GM12873 (cell line): ENCODE results near the gene TSEN54.

Source experiments
- CTCF ChIP-seq: IDR thresholded peaks from 2 replicates; pipeline ENCODE4 v1.5.1; 2012; ENCODE audit warnings: low read depth, mild to moderate bottlenecking, moderate library complexity, low read length, control low read depth; ENCODE audit not compliant: insufficient read depth; ENCODE audit errors: missing control alignments

The TSEN54 gene

DNA sequence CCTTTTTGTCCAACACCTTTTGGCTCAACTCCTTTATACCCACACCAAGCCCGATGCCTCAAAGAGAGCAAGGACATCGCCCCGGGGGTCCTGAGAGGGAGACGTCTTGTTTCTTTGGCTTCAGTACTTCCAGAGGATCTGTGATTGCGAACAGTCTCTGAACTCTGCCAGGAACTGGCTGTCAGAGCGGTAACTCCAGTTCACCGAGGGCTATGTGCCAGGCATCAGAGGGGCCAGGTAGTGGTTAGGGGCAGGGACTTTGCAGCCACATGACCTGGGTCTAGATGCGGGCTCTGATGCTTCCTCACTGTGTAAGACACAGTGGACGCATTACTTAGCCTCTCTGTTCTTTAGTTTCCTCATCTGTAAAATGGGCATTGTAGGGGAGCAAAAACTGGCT, 30.8 kb downstream of the TSEN54 start:
- TF ChIP-seq CTCF = no peak

GRCh38 chr17:75548813-75549212, 32.5 kb downstream of the TSEN54 start:
- no peak for TF ChIP-seq CTCF

- no peak for TF ChIP-seq CTCF
These were observed 33.2 kb downstream of the TSEN54 start for GRCh38 chr17:75549246-75550138.

GRCh38 chr17:75550139-75550465, 33.8 kb downstream of the TSEN54 start:
- no peak for TF ChIP-seq CTCF

DNA sequence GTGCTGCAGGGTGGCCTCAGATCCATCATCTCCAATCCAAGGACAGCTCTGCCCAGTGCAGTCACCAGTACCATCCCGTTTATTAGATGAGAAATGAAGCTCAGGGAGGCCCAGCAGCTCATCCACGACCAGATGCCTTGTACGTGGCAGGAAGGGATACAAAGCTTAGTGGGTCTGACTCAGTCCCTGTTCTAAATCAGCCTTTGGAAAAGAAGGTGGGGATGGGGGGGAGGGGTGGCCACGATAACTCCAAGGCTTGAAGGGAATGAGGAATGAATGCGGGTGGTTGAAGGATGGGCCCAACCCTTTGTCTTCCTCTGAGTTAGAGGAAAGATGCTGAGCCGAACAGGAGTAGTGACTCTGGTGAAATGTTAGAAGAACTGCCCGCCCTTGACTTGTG, 34.9 kb downstream of the TSEN54 start:
- TF ChIP-seq CTCF = no peak

- TF ChIP-seq CTCF = no peak
These were observed 36.3 kb downstream of the TSEN54 start for GRCh38 chr17:75552425-75553294.
